Progenitor cell of endocrine pancreas (in vitro differentiated cells): ENCODE results near the gene FGF4. TPM values are rescaled to one million over a fixed set of nuclear protein-coding genes. Genes with fewer than 3 reads are reported as not detected.
"Not testable (repeated sequence)": the region's sequence is repeated elsewhere in the genome, so short reads cannot be mapped to it uniquely, and the experiment has no call there.

Experiments used
- DNase-seq: peaks from one replicate; pipeline ENCODE4 v3.0.0; 2021; ENCODE audit warnings: low spot score; ENCODE audit not compliant: unreplicated experiment
- H3K27ac Mint-ChIP-seq: 2 replicates; pipeline ENCODE4 v1.8.0; 2021; ENCODE audit warnings: mild to moderate bottlenecking, moderate library complexity, mixed read lengths
- H3K27me3 Mint-ChIP-seq: 2 replicates; pipeline ENCODE4 v1.8.0; 2021; ENCODE audit warnings: mixed read lengths
- H3K36me3 Mint-ChIP-seq: 2 replicates; pipeline ENCODE4 v1.8.0; 2022; ENCODE audit warnings: mixed read lengths; ENCODE audit not compliant: insufficient read depth
- H3K4me1 Mint-ChIP-seq: 2 replicates; pipeline ENCODE4 v1.8.0; 2021; ENCODE audit warnings: low read depth, mixed read lengths
- H3K4me3 Mint-ChIP-seq: 2 replicates; pipeline ENCODE4 v1.8.0; 2021; ENCODE audit warnings: low read depth, mild to moderate bottlenecking, moderate library complexity, mixed read lengths
- H3K9me3 Mint-ChIP-seq: 2 replicates; pipeline ENCODE4 v1.8.0; 2021; ENCODE audit warnings: low read depth, mixed read lengths
- total RNA-seq: library from RNA; stranded (reverse); gene quantifications from 2 replicates; pipeline ENCODE4 v1.2.1, GENCODE V29; 2021
- TF ChIP-seq, protein P1 (sequence below): fragments of 200-600 bp; sonication (generic); IDR thresholded peaks from one replicate; pipeline ENCODE4 v1.5.0; 2021; ENCODE audit warnings: antibody characterized with exemption, mild to moderate bottlenecking; ENCODE audit not compliant: unreplicated experiment

The FGF4 gene
- total RNA-seq, 1 donor from 2014 or later, result not detected

DNA sequence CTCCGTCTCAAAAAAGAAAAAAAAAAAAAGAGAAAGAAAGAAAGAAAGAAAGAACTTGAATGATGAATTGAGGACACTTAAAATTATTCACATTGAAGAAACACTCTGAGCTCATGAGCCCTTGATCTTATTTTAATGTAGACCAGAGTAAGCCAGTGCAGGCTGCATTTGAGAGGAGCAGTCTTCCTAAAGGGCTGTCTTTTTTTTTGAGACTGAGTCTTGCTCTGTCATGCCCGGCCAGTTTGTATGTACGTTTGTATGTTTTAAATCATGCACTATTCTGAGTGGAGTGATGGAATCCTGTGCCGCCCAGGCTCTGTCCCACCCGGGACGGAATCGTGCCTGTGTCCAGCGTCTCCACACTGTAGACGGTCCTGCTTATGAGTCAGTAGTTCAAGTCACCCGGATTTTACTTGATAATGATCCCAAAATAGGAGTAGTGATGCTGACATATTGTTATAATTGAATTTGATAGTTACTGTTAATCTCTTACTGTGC lies 9.6 kb downstream of the FGF4 start:
- Mint-ChIP-seq H3K4me3 (no peak overlapping the region), H3K9me3 (peaks cover 3% of the 10 kb centered on the region), H3K27me3 (peaks cover 29% of the 10 kb centered on the region), H3K27ac (no peak overlapping the region), H3K4me1 (no peaks in the 10 kb centered on the region), H3K36me3 (no peaks in the 10 kb centered on the region)
- TF ChIP-seq, protein P1, sequence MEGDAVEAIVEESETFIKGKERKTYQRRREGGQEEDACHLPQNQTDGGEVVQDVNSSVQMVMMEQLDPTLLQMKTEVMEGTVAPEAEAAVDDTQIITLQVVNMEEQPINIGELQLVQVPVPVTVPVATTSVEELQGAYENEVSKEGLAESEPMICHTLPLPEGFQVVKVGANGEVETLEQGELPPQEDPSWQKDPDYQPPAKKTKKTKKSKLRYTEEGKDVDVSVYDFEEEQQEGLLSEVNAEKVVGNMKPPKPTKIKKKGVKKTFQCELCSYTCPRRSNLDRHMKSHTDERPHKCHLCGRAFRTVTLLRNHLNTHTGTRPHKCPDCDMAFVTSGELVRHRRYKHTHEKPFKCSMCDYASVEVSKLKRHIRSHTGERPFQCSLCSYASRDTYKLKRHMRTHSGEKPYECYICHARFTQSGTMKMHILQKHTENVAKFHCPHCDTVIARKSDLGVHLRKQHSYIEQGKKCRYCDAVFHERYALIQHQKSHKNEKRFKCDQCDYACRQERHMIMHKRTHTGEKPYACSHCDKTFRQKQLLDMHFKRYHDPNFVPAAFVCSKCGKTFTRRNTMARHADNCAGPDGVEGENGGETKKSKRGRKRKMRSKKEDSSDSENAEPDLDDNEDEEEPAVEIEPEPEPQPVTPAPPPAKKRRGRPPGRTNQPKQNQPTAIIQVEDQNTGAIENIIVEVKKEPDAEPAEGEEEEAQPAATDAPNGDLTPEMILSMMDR, result no peak
- no peak for DNase-seq

DNA sequence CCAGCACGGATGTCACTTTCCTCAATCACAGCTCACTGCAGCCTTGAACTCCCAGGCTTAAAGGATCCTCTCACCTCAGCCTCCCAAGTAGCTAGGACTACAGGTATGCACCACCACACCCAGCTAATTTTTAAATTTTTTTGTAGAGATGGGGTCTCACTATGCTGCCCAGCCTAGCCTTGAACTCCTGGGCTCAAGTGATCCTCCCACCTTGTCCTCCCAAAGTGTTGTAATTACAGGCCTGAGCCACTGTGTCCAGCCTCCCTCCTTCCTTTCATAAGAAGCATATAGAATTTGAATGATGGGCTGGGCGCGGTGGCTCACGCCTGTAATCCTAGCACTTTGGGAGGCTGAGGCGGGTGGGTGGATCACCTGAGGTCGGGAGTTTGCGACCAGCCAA lies 10.2 kb downstream of the FGF4 start:
- H3K27me3 Mint-ChIP-seq, result peaks cover 28% of the 10 kb centered on the region
- DNase-seq, result not testable (repeated sequence)

DNA sequence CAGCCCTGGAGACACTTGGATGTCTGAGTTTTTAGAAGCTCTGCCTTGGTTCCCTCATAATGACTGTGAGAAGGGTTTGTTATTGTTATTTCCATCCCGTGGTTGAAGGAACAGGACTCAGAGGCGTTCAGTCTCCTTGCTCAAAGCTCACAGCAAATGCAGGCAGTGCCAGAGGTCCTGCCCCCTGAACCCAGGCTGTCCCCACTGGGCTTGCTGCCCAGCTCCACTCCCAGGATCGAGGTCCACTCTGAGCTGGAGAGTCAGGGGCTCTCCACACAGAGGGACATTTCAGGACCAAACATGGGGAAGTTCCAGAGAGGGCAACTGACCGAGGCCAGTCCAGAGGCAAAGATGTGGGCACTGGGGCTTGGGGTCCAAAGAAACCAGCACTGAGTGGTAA lies 14.8 kb downstream of the FGF4 start:
- H3K9me3 Mint-ChIP-seq, result peaks cover 7% of the 10 kb centered on the region
- no peaks in the 10 kb centered on the region for H3K36me3 Mint-ChIP-seq
- TF ChIP-seq, protein P1, result no peak
- H3K27me3 Mint-ChIP-seq, result peaks cover 14% of the 10 kb centered on the region
- no peak overlapping the region for H3K27ac Mint-ChIP-seq
- no peak for DNase-seq
- H3K4me3 Mint-ChIP-seq, result no peak overlapping the region
- no peaks in the 10 kb centered on the region for H3K4me1 Mint-ChIP-seq

More for the DNA sequence above, 10.2 kb downstream of the FGF4 start:
- H3K4me3 Mint-ChIP-seq, H3K36me3 Mint-ChIP-seq, H3K9me3 Mint-ChIP-seq, H3K4me1 Mint-ChIP-seq, H3K27ac Mint-ChIP-seq: not testable (repeated sequence)

DNA sequence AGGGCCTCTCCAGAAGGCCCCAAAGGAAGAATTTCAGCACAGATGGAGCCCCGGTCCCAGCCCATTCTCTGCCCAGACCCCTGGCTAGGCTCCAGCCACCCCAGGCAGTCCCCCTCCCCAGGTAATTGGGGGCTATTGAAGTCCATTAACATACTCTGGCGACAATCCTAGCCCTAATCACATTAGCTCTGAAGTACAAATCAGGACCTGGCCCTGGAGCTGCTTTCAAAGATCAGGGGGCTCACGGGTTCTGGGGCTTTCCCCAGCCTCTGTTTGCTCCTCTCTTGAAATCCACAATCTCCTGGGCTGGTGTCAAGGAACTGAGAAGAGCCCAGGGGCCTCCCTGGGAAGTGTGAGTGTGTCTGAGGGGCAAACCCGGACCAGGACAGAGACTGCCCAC lies 22.3 kb downstream of the FGF4 start:
- no peak overlapping the region for H3K4me3 Mint-ChIP-seq
- H3K27ac Mint-ChIP-seq, result no peak overlapping the region
- no peaks in the 10 kb centered on the region for H3K4me1 Mint-ChIP-seq

DNA sequence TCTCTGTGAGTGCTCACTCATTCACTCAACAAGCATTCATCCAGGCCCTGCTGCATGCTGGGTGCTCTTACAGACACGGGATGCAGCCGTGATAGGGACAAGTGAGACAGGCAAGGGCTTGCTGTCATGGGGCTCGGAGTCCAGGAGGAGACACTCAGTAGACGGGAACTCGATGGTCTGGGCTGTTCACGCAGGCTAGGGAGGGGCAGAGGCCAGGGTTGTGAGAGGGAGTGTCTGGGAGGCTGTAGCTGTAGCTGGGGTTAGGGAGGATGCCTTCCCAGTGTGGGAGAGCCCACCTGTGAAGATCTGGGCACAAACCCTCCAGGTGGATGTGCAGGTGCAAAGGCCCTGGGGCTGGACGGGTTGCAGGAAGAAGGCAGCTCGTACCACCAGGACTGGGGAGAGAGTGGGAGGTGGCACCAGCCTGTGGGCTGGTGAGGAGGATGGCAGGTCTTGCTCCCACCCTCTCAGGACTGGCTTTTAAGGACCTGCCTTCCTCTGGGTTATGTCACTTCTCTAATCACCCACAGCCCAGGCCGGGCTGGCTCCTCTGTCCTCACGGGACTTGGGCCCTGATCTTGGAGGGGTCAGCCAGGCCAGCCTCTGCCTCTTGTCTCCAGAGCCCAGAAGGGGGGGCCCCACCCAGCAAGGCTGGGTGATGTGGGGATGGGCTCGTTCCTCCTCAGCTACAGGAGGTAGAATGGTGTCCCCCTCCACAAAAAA lies 24.1 kb downstream of the FGF4 start:
- H3K27ac Mint-ChIP-seq, result no peak overlapping the region

More for the DNA sequence above, 22.3 kb downstream of the FGF4 start:
- TF ChIP-seq, protein P1, result no peak
- peaks cover 7% of the 10 kb centered on the region for H3K9me3 Mint-ChIP-seq
- no peaks in the 10 kb centered on the region for H3K36me3 Mint-ChIP-seq
- DNase-seq, result no peak
- H3K27me3 Mint-ChIP-seq, result peaks cover 16% of the 10 kb centered on the region

More for the DNA sequence above, 24.1 kb downstream of the FGF4 start:
- Mint-ChIP-seq H3K4me3 (no peak overlapping the region), H3K4me1 (no peaks in the 10 kb centered on the region), H3K36me3 (no peaks in the 10 kb centered on the region), H3K27me3 (peaks cover 12% of the 10 kb centered on the region), H3K9me3 (peaks cover 2% of the 10 kb centered on the region)
- TF ChIP-seq, protein P1, result no peak
- no peak for DNase-seq
